HG02678 (cell line): Measurements from ENCODE around the gene ARMC8.

Experiments
- ATAC-seq: cut with Tn5 transposase; IDR thresholded peaks from one replicate; pipeline ENCODE4 v1.9.1; 2021; ENCODE audit warnings: mild to moderate bottlenecking, moderate library complexity; ENCODE audit not compliant: unreplicated experiment

The ARMC8 gene

DNA sequence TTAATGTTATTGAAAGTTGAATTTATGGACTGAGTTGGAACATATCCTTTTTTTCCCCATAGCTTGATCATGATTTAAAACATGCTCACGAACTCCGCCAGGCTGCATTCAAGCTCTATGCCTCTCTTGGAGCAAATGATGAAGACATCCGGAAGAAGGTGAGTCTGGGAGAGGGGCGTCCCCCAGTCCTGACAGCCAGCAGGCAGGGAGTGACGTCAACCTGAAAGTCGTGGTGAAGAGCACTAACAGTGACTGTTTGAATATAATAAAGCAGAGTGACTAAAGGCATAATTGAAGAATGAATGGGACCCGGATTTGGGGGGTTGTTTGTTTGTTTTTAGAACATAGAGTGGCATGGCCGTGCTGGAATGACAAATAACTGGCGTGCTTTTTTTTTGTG lies 57.9 kb downstream of the ARMC8 start:
- ATAC-seq, result no peak

- no peak for ATAC-seq
Observed at GRCh38 chr3:138249636-138250035, 62.5 kb downstream of the ARMC8 start.

DNA sequence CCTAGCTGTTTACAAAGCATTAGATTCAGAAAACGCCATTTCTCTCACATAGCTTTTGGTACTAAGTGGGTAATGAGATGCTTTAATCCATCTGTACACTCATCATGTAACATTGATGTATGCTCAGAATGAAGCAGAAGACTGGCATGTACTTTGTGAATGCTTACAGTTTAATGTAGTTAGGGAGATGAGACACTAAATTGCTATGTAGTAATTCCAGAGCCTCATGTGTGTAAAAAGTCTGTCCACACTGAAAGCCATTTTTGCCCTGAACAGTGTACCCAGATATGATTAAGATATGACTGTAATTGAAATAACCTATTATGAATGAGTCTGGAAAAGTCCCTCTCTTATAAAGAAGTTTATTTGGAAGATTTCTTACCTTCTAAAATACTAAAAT lies 66.5 kb downstream of the ARMC8 start:
- ATAC-seq, result no peak

GRCh38 chr3:138254216-138254615 lies 67.1 kb downstream of the ARMC8 start:
- no peak for ATAC-seq

GRCh38 chr3:138256022-138256421 lies 68.9 kb downstream of the ARMC8 start:
- no peak for ATAC-seq

DNA sequence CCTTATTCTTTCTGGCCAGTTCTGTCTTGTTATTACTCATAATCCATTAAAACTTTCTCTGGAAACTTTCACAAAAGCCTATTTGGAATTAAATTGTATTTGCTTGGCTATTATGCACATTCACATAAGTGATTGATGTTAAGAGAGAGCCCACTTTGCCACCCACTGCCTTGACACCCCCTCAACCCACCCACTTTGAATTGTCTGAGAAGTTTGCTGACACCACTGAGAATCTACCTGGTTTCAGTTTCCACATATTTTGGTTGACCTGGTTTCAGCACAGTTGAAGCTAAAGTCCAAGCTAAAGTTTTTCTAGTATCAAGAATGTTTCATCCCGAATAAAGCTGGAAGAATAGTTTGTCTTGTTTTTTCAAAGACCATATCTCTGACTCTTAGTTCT lies 70.9 kb downstream of the ARMC8 start:
- no peak for ATAC-seq

DNA sequence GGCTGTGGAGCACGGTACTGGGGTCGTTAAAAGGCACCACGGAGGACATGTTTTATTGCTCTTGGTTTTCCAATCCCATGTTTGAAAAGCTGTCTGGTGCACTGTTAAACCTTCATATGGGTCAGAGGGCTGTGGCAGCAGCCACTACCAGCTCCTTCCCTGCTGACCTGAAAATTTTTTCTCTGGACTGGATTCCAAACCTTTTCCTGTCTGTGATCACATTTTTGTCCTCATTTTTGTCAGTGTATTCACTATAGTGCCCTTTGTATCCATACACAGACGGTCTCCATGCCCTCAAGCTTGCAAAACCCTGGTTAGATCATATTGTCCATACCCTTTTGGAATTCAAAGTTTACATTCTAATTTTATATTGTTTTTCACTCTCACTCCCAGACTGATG lies 72.0 kb downstream of the ARMC8 start:
- ATAC-seq, result no peak

GRCh38 chr3:138260611-138261010 lies 73.5 kb downstream of the ARMC8 start:
- ATAC-seq, result no peak

- ATAC-seq, result no peak
Observed at GRCh38 chr3:138263104-138263503, 76.0 kb downstream of the ARMC8 start.

- no peak for ATAC-seq
Observed at GRCh38 chr3:138265745-138266144, 78.6 kb downstream of the ARMC8 start.

DNA sequence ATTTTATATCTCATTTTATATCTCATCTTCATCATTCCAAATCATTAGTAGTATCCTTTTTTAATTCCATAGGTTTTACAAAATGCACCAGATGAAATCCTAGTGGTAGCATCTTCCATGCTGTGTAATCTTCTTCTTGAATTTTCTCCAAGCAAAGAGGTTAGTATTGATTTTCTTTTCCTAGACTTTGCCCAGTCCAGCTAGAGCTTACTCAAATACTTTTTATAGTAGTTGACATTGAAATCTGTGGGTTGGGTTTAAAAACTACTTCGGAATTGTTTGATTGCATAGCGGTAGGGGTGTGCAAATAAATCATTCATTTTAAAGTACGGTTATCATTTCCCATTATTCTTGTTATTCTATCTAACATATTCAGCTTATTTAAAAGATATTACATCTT lies 80.0 kb downstream of the ARMC8 start:
- ATAC-seq, result no peak

GRCh38 chr3:138270245-138270644 lies 83.1 kb downstream of the ARMC8 start:
- no peak for ATAC-seq

DNA sequence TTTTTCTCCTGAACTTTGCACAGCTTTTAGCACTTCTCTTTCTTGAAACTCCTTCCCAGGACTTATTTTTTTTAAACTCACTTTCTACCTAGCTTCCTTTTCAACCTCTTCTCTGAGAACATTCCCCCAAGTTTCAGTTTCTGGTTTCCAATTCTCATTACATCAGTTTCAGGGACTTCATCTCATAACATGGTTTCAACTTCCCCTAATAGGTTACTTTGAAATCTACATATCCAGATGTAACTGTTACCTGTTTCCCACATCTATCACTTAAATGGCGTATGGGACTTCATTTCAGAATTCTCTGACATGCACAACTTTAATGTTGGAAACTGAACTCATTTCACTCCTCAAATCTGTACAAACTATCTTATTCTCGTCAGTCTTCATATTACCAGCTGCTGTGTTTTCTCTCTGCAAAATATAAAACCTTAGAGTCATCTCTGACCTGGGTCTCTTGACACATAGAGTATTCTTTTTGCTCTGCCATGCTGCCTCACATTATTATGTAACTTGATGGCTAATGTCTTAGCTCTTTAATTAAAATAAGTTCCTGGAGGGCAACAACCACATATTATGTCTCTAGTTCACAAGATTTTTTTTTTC lies 84.2 kb downstream of the ARMC8 start:
- ATAC-seq, result peak; percentile 76

DNA sequence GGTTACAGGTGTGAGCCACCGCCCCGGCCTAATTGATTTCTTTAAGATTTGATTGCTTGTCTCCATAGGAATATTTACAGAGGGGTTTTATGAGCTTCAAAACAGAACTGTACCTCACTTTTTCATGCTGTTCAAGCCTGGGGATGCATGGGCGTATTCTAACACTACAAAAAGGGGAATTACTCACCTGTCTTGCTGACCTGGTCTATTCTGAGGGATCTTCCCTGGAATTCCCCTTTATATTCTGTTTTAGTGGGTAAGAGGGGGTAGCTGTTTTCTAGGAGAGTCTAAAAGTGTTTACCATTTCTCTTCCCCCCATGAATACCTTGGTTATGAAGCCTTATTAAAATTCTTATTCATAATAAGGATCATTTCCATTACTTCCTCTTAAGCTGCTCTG lies 94.5 kb downstream of the ARMC8 start:
- no peak for ATAC-seq

DNA sequence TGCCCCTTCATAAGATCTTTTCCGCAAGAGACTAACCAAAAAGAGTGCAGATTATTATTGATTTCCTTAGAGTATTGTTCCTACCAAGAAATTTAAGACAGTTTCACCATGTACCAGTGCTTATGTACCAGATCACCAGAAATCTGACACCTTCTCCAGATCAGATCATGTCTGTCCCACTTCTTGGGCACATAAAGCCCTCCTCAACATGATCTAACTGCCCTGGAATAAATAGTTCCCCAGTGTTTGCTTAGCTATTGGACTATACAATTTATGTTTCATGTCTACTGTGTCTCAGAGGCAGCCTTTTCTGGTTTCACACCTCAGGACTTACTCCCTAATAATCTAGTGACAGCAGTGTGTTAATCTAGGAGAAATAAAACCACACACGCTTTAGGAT lies 95.7 kb downstream of the ARMC8 start:
- ATAC-seq, result no peak

DNA sequence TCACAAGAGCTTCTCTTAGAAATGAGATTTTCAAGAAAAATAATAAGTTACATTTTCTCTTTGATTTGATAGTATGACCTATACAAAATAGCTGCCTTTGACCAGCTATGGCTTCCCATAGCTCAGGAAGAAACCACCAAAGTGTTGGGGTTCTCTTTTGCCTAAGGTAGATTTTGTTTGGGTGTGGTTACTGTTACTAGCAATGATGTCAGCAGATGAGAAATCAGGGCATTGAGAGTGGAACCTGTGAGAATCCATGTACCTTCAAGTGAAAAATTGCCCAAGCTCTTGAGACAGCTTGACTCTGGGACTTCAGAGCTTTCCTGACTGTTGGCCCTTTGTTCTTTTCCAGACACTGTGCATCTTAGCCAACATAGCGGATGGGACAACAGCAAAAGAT lies 97.0 kb downstream of the ARMC8 start:
- ATAC-seq, result no peak

DNA sequence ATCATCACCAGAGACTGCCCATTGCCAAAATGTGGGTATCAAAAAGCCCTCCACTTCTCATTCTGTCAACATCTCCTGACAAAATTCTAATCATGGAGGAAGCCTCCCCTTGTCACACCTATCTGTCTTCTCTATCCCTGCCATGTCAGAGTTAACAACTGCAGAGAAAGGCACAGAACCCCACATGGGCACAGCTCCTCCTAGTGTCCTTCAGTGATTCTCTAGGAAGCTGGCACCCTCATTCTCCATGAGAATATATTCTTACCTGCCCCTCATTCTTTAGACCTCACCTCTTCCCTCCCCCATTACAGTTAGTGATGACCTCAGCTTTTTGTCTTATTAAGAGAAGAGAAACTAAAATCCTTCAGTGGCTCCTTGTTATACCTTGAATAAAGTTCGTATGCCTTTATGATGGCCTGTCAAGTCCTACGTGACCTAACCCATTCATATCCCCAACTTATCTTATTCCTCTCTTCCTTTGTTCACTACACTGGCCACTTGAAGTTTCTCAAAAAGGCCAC lies 97.9 kb downstream of the ARMC8 start:
- ATAC-seq, result no peak

DNA sequence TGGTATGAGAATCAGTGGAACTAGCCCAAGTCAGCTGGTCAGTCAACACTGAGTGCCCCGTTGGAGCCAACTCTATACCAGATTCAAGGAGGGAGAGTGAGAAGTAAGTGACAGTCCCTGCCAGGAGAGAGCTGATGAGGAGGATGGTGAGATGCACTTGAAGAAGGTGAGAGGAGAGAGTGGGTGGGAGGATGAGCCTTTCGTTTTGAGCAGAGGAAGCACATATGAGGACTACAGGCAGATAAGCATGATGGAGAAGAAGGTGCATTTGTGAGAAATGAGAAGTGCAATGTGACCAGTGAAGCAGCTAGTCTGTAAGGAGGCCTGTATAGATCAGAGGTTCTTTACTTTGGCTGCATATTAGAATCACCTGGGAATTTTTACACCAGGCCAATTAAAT lies 102.2 kb downstream of the ARMC8 start:
- ATAC-seq, result no peak

GRCh38 chr3:138289701-138290100 lies 102.6 kb downstream of the ARMC8 start:
- no peak for ATAC-seq

DNA sequence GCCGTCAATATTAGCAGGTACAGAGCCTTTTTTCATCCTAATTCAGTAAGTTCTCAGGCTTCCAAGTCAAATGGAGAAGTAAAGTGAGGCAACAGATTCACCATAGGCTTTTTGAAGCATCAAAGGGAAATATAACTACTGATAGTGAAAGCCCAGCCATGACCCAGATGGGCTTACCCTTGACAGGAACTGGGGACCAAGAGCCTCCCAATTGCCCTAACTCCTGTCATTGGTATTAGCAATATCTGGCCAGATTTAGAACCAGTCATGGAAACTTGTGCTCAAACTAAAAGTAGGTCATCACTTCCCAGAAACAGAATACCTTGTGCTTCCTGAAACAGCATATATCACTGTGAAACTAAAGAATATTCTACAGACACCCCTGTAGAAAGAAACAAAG lies 109.5 kb downstream of the ARMC8 start:
- ATAC-seq, result no peak

GRCh38 chr3:138297059-138297607 lies 110.0 kb downstream of the ARMC8 start:
- no peak for ATAC-seq

- no peak for ATAC-seq
Observed at GRCh38 chr3:138297876-138298275, 110.8 kb downstream of the ARMC8 start.

- no peak for ATAC-seq
Observed at GRCh38 chr3:138300647-138301046, 113.5 kb downstream of the ARMC8 start.
